SU-DHL-6 (cell line): ENCODE data around the gene PDZD2.

Source experiments
- H2AFZ ChIP-seq: fragments of 200-600 bp; sonication (generic); 2 replicates; pipeline ENCODE4 v1.6.1; 2014; ENCODE audit warnings: low read depth, mild to moderate bottlenecking, moderate library complexity, mixed read lengths, antibody characterized with exemption, low read length; ENCODE audit not compliant: severe bottlenecking
- H3F3A ChIP-seq: fragments of 200-600 bp; shearing (Covaris generic); 2 replicates; pipeline ENCODE4 v1.6.0; 2016; ENCODE audit warnings: antibody characterized with exemption, mild to moderate bottlenecking; ENCODE audit not compliant: insufficient read depth
- H3K27ac ChIP-seq: fragments of 200-600 bp; sonication (generic); 2 replicates; pipeline ENCODE4 v1.5.1; 2016; ENCODE audit warnings: low read depth, mild to moderate bottlenecking, low read length, moderate library complexity, mixed read lengths
- H3K27me3 ChIP-seq: fragments of 200-600 bp; sonication (generic), shearing (Covaris generic); 2 replicates; pipeline ENCODE4 v1.6.0; 2014; ENCODE audit warnings: mild to moderate bottlenecking, low read length
- H3K36me3 ChIP-seq: fragments of 200-600 bp; sonication (generic); 2 replicates; pipeline ENCODE4 v1.6.1; 2014; ENCODE audit warnings: mild to moderate bottlenecking, low read length, mixed read lengths
- H3K4me2 ChIP-seq: fragments of 300-600, 200-600 bp; shearing (Covaris generic), sonication (generic); 2 replicates; pipeline ENCODE4 v1.6.0; 2014; ENCODE audit warnings: low read length, low read depth, mild to moderate bottlenecking; ENCODE audit not compliant: poor library complexity, severe bottlenecking
- H3K4me3 ChIP-seq: fragments of 200-600 bp; sonication (generic); 2 replicates; pipeline ENCODE4 v1.5.1; 2014; ENCODE audit warnings: antibody characterized with exemption, low read length, mild to moderate bottlenecking, mixed read lengths; ENCODE audit not compliant: insufficient read depth, poor library complexity, severe bottlenecking
- H3K79me2 ChIP-seq: fragments of 200-600 bp; sonication (generic); 2 replicates; pipeline ENCODE4 v1.6.1; 2014; ENCODE audit warnings: mild to moderate bottlenecking, low read length, moderate library complexity; ENCODE audit not compliant: insufficient read depth
- H3K9ac ChIP-seq: fragments of 200-600 bp; sonication (generic); 2 replicates; pipeline ENCODE4 v1.7.0; 2014; ENCODE audit warnings: mild to moderate bottlenecking, low read length
- H3K9me2 ChIP-seq: fragments of 200-600 bp; sonication (generic); replicated peaks from 2 replicates; pipeline ENCODE4 v1.6.1; 2014; ENCODE audit warnings: low read length; ENCODE audit not compliant: insufficient read depth
- H3K9me3 ChIP-seq: fragments of 200-600 bp; sonication (generic); 2 replicates; pipeline ENCODE4 v1.6.1; 2014; ENCODE audit warnings: low read length, mixed read lengths; ENCODE audit not compliant: insufficient read depth
- H4K20me1 ChIP-seq: fragments of 200-600 bp; sonication (generic); 2 replicates; pipeline ENCODE4 v1.6.1; 2014; ENCODE audit warnings: low read depth, mild to moderate bottlenecking, antibody characterized with exemption, low read length, moderate library complexity, mixed read lengths
- CTCF ChIP-seq: fragments of 200-600 bp; sonication (generic); IDR thresholded peaks from one replicate; pipeline ENCODE4 v1.5.1; 2017; ENCODE audit warnings: antibody characterized with exemption, mild to moderate bottlenecking, low read length, moderate library complexity; ENCODE audit not compliant: insufficient read depth, poor library complexity, severe bottlenecking
- EZH2phosphoT487 ChIP-seq: fragments of 200-600 bp; sonication (generic), shearing (Covaris generic); conservative IDR thresholded peaks from 2 replicates; pipeline ENCODE4 v1.6.1; 2018; ENCODE audit warnings: mild to moderate bottlenecking, antibody characterized with exemption, low read length, moderate library complexity, mixed read lengths

The PDZD2 gene

GRCh38 chr5:32027093-32027716, 388.3 kb downstream of the PDZD2 start:
- Histone ChIP-seq H3K9ac (no peak overlapping the region), H3K36me3 (no peaks in the 10 kb centered on the region), H3F3A (no peaks in the 10 kb centered on the region), H3K27me3 (no peaks in the 10 kb centered on the region), H3K4me3 (no peak overlapping the region), H3K9me3 (no peaks in the 10 kb centered on the region), H4K20me1 (no peaks in the 10 kb centered on the region), H3K4me2 (no peak overlapping the region), H2AFZ (no peak overlapping the region), H3K79me2 (no peaks in the 10 kb centered on the region), H3K27ac (no peak overlapping the region), H3K9me2 (no peaks in the 10 kb centered on the region)
- TF ChIP-seq CTCF (no peak), EZH2phosphoT487 (no peak)

GRCh38 chr5:32027717-32028458, 389.0 kb downstream of the PDZD2 start:
- H2AFZ ChIP-seq = no peak overlapping the region

GRCh38 chr5:32029261-32029660, 390.3 kb downstream of the PDZD2 start:
- Histone ChIP-seq H3K4me2 (no peak overlapping the region), H3K9me2 (no peaks in the 10 kb centered on the region), H3K9me3 (no peaks in the 10 kb centered on the region), H3K36me3 (no peaks in the 10 kb centered on the region), H3K27me3 (no peaks in the 10 kb centered on the region), H2AFZ (no peak overlapping the region), H4K20me1 (no peaks in the 10 kb centered on the region), H3K79me2 (no peaks in the 10 kb centered on the region), H3K27ac (no peak overlapping the region), H3K4me3 (no peak overlapping the region), H3F3A (no peaks in the 10 kb centered on the region), H3K9ac (no peak overlapping the region)
- TF ChIP-seq CTCF (no peak), EZH2phosphoT487 (no peak)

More at GRCh38 chr5:32027717-32028458, 389.0 kb downstream of the PDZD2 start:
- Histone ChIP-seq H4K20me1 (no peaks in the 10 kb centered on the region), H3F3A (no peaks in the 10 kb centered on the region), H3K9me2 (no peaks in the 10 kb centered on the region), H3K9ac (no peak overlapping the region), H3K4me3 (no peak overlapping the region), H3K9me3 (no peaks in the 10 kb centered on the region), H3K4me2 (no peak overlapping the region), H3K79me2 (no peaks in the 10 kb centered on the region), H3K36me3 (no peaks in the 10 kb centered on the region), H3K27ac (no peak overlapping the region), H3K27me3 (no peaks in the 10 kb centered on the region)
- TF ChIP-seq CTCF (no peak), EZH2phosphoT487 (no peak)
